Endothelial cell of umbilical vein (primary cell): ENCODE measurements around the gene VEGFC. TPM values are rescaled to one million over a fixed set of nuclear protein-coding genes. Genes with fewer than 3 reads are reported as not detected.

ENCODE experiments used
- BruUV-seq: library from RNA; stranded (reverse); fragments of 400-500 nt; replicated peaks from 2 replicates; lab custom pipeline; 2021; lab: Mats Ljungman, UMichigan
- CTCF ChIA-PET: fragments of 300-600, 350-600 bp; sonication (Branson Sonifier 250); formaldehyde crosslinking; loops from one replicate; lab custom pipeline; 2021; ENCODE audit warnings: antibody characterized with exemption, inconsistent platforms; lab: Charles Lee
- POLR2A ChIA-PET: fragments of 300-600, 350-600 bp; sonication (Branson Sonifier 250); formaldehyde crosslinking; loops from one replicate; lab custom pipeline; 2021; ENCODE audit warnings: antibody characterized with exemption, inconsistent platforms; lab: Charles Lee
- DNase-seq: peaks from one replicate; pipeline ENCODE4 v3.0.0-alpha.2; 2011; ENCODE audit warnings: low read depth, low spot score
- FAIRE-seq: peaks from 2 replicates; lab custom pipeline; 2011; peaks lifted over from hg19 to GRCh38; lab: Jason Lieb, UNC
- H2AFZ ChIP-seq: 2 replicates; pipeline ENCODE4 v1.6.0; 2012; ENCODE audit warnings: low read depth, low read length, control low read depth, inconsistent platforms
- H3K27ac ChIP-seq: 2 replicates; pipeline ENCODE4 v1.5.1; 2011; ENCODE audit warnings: low read depth, mild to moderate bottlenecking, control low read depth, low read length, moderate library complexity; ENCODE audit not compliant: insufficient read depth
- H3K27me3 ChIP-seq, 2 experiments: 2 replicates each; pipeline versions ENCODE4 v1.6.0 to v1.6.1; 2011; ENCODE audit warnings: low read length in 2 of 2, mixed read lengths in 1 of 2; ENCODE audit not compliant: control insufficient read depth in 2 of 2, insufficient read depth in 2 of 2
- H3K36me3 ChIP-seq, 2 experiments: 2 replicates in 1 of 2; 3 replicates in 1 of 2; pipeline ENCODE4 v1.5.1; 2011; ENCODE audit warnings: low read length in 2 of 2, mild to moderate bottlenecking in 1 of 2, moderate library complexity in 1 of 2; ENCODE audit not compliant: control insufficient read depth in 2 of 2, insufficient read depth in 2 of 2; ENCODE audit errors: extremely low read depth in 1 of 2
- H3K4me1 ChIP-seq: 3 replicates; pipeline ENCODE4 v1.5.1; 2011; ENCODE audit warnings: mild to moderate bottlenecking, low read length; ENCODE audit not compliant: control insufficient read depth, insufficient read depth; ENCODE audit errors: extremely low read depth
- H3K4me2 ChIP-seq: 2 replicates; pipeline ENCODE4 v1.6.1; 2011; ENCODE audit warnings: low read length, control low read depth, mixed read lengths; ENCODE audit not compliant: insufficient read depth
- H3K4me3 ChIP-seq, 3 experiments: fragments of 200-600 bp in 1 of 3; sonication (generic), shearing (Covaris generic) in 1 of 3; replicated peaks in 1 of 3; 2 replicates each; pipeline ENCODE4 v1.5.1; 2011 to 2016; ENCODE audit warnings: control low read depth in 3 of 3, low read length in 3 of 3, mild to moderate bottlenecking in 2 of 3, inconsistent platforms in 1 of 3, low read depth in 1 of 3, moderate library complexity in 1 of 3; ENCODE audit not compliant: insufficient read depth in 1 of 3
- H3K79me2 ChIP-seq: 2 replicates; pipeline ENCODE4 v1.6.0; 2012; ENCODE audit warnings: low read length, inconsistent platforms; ENCODE audit not compliant: control insufficient read depth, insufficient read depth
- H3K9ac ChIP-seq: replicated peaks from 2 replicates; pipeline ENCODE3; 2011; ENCODE audit warnings: low read length, control low read depth; ENCODE audit not compliant: insufficient read depth; ENCODE audit errors: extremely low read depth
- H3K9me1 ChIP-seq: replicated peaks from 3 replicates; pipeline ENCODE4 v1.6.0; 2011; ENCODE audit warnings: mild to moderate bottlenecking, low read length; ENCODE audit not compliant: control insufficient read depth, insufficient read depth; ENCODE audit errors: extremely low read depth
- H3K9me3 ChIP-seq: replicated peaks from 2 replicates; pipeline ENCODE4 v1.5.1; 2012; ENCODE audit warnings: low read length, inconsistent platforms; ENCODE audit not compliant: control insufficient read depth, insufficient read depth
- H4K20me1 ChIP-seq: replicated peaks from 2 replicates; pipeline ENCODE3; 2011; ENCODE audit warnings: mild to moderate bottlenecking, low read length; ENCODE audit not compliant: control insufficient read depth, insufficient read depth; ENCODE audit errors: extremely low read depth
- CTCF ChIP-seq, 2 donors: IDR thresholded peaks; 1 replicate in 1 of 2; 2 replicates in 1 of 2; pipeline ENCODE4 v1.5.1; 2011; ENCODE audit warnings: low read length in 2 of 2, mild to moderate bottlenecking in 2 of 2, moderate library complexity in 2 of 2, control low read depth in 1 of 2, inconsistent platforms in 1 of 2, low read depth in 1 of 2; ENCODE audit not compliant: insufficient read depth in 1 of 2; ENCODE audit errors: extremely low read depth in 1 of 2
- EZH2 ChIP-seq: IDR thresholded peaks from 2 replicates; pipeline ENCODE4 v1.6.1; 2012; ENCODE audit warnings: borderline replicate concordance, low read depth, mild to moderate bottlenecking, moderate library complexity, low read length, inconsistent platforms; ENCODE audit not compliant: severe bottlenecking
- FOS ChIP-seq: IDR thresholded peaks from 2 replicates; pipeline ENCODE4 v1.6.1; 2011; ENCODE audit warnings: mild to moderate bottlenecking, low read length, moderate library complexity, borderline replicate concordance; ENCODE audit not compliant: insufficient read depth
- GATA2 ChIP-seq: IDR thresholded peaks from 2 replicates; pipeline ENCODE4 v1.7.0; 2011; ENCODE audit warnings: low read depth, mild to moderate bottlenecking, moderate library complexity, mixed read lengths, low read length; ENCODE audit not compliant: insufficient read length, insufficient read depth
- JUN ChIP-seq: IDR thresholded peaks from 2 replicates; pipeline ENCODE4 v1.6.1; 2011; ENCODE audit warnings: borderline replicate concordance, low read depth; ENCODE audit not compliant: insufficient read length, insufficient read depth
- MAX ChIP-seq: IDR thresholded peaks from 2 replicates; pipeline ENCODE4 v1.6.1; 2011; ENCODE audit not compliant: insufficient read depth, insufficient read length
- MYC ChIP-seq: IDR thresholded peaks from one replicate; pipeline ENCODE4 v1.6.1; 2011; ENCODE audit warnings: mild to moderate bottlenecking, low read depth, low read length
- POLR2A ChIP-seq: IDR thresholded peaks from 2 replicates; pipeline ENCODE4 v1.6.1; 2012; ENCODE audit warnings: low read depth, mild to moderate bottlenecking, control low read depth, low read length
- POLR2AphosphoS5 ChIP-seq: IDR thresholded peaks from 2 replicates; pipeline ENCODE4 v1.6.1; 2012; ENCODE audit warnings: low read depth, mild to moderate bottlenecking, control low read depth, low read length, moderate library complexity; ENCODE audit not compliant: insufficient read depth
- dilution Hi-C: fragments of 300-500 bp; cut with MboI; formaldehyde crosslinking; loops from one replicate; pipeline ENCODE4 v1.15.0; 2019; ENCODE audit warnings: low sequenced_read_pairs; ENCODE audit not compliant: extremely low pct_ligation_motif_present
- intact Hi-C: fragments of 100-400 bp; cut with micrococcal nuclease; formaldehyde crosslinking; loops from one replicate; pipeline ENCODE4 v1.10.0; 2022
- polyA plus RNA-seq, 4 experiments: library from polyadenylated mRNA; depleted of rRNA in 3 of 4; stranded (reverse) in 3 of 4; unstranded in 1 of 4; fragments of >200 nt; gene quantifications; 2 replicates each; pipeline versions ENCODE4 v1.2.1 to v1.2.3, GENCODE V29; 2011 to 2012; ENCODE audit warnings: missing spikeins in 1 of 4
- total RNA-seq: library from RNA; stranded (reverse); gene quantifications from 2 replicates; pipeline ENCODE4 v1.2.3, GENCODE V29; 2021

The VEGFC gene
- total and polyA plus RNA-seq, 2 donors (not counting 3 experiments of a cell fraction or from before 2014, with no cell fraction given): 20.4 to 34.9 TPM

- Histone ChIP-seq H4K20me1 (no peaks in the 10 kb centered on the region), H3K27ac (peak overlapping the region; percentile 87), H3K36me3 (no peaks in the 10 kb centered on the region), H3K4me1 (peaks cover 37% of the 10 kb centered on the region), H3K9ac (peak overlapping the region; percentile 99), H3K79me2 (peaks cover 57% of the 10 kb centered on the region), H2AFZ (peak overlapping the region; percentile 62), H3K4me2 (peak overlapping the region; percentile 96), H3K9me3 (no peaks in the 10 kb centered on the region), H3K27me3 (no peaks in the 10 kb centered on the region), H3K9me1 (no peaks in the 10 kb centered on the region), H3K4me3 (peak overlapping the region; percentile 89 to 100 (median 99))
- POLR2A ChIA-PET: interaction anchor here (1.1 to 1.3 kb wide), 2 partner anchors 47 to 256 kb away, joined by 4 read pairs; no protein-coding TSS in a partner anchor
- no peak for TF ChIP-seq FOS
- TF ChIP-seq GATA2: peak; percentile 48
- dilution Hi-C loops (no loop called here), intact Hi-C loops (loop anchor here (2.0 to 5.0 kb wide), 6 partner anchors 111 to 547 kb away; no protein-coding TSS in a partner anchor)
- DNase-seq (peak; percentile 72), FAIRE-seq (peak; percentile 70)
- BruUV-seq: TSS peak; percentile 39
- CTCF ChIA-PET: interaction anchor here (0.6 to 8.3 kb wide), 16 partner anchors 9 to 415 kb away, joined by 3 to 151 read pairs (median 3); no protein-coding TSS in a partner anchor
Measured at GRCh38 chr4:176791591-176792325, 964 bp downstream of the VEGFC start.

- TF ChIP-seq JUN (no peak), EZH2 (no peak), POLR2AphosphoS5 (no peak), FOS (no peak), POLR2A (no peak), GATA2 (no peak), CTCF (IDR thresholded peaks at IDR 0.05; ENCODE audit: extremely low read depth in 1 of 2, insufficient read depth in 1 of 2, low read depth in 1 of 2, low read length in 2 of 2) (no peak), MYC (no peak), MAX (no peak)
- H3K4me2 ChIP-seq: peak overlapping the region; percentile 96
- peak overlapping the region; percentile 99 for H3K9ac ChIP-seq
- DNase-seq (no peak), FAIRE-seq (no peak)
- H2AFZ ChIP-seq: no peak overlapping the region
- H3K27ac ChIP-seq: peak overlapping the region; percentile 23
- no peaks in the 10 kb centered on the region for H3K27me3 ChIP-seq
- TSS peak; percentile 15 for BruUV-seq
- no peaks in the 10 kb centered on the region for H3K36me3 ChIP-seq
- ChIA-PET POLR2A (no interaction called here), CTCF (no interaction called here)
- H3K9me1 ChIP-seq: no peaks in the 10 kb centered on the region
- H3K4me3 ChIP-seq: peak overlapping the region in 2 of 3 experiments; percentile 99 to 100
- intact Hi-C loops (loop anchor here (1.0 to 5.0 kb wide), 12 partner anchors 9 to 548 kb away; no protein-coding TSS in a partner anchor), dilution Hi-C loops (no loop called here)
- H3K79me2 ChIP-seq: peaks cover 70% of the 10 kb centered on the region
- H4K20me1 ChIP-seq: no peaks in the 10 kb centered on the region
- no peaks in the 10 kb centered on the region for H3K9me3 ChIP-seq
- H3K4me1 ChIP-seq: peaks cover 39% of the 10 kb centered on the region
Measured at GRCh38 chr4:176790398-176790797, 2.3 kb downstream of the VEGFC start.
